GM19023 (cell line): ENCODE data around the gene CETN1.

Experiments used
- ATAC-seq: cut with Tn5 transposase; IDR thresholded peaks from one replicate; pipeline ENCODE4 v1.9.1; 2021; ENCODE audit warnings: mild to moderate bottlenecking, moderate library complexity; ENCODE audit not compliant: unreplicated experiment

Gene CETN1

DNA sequence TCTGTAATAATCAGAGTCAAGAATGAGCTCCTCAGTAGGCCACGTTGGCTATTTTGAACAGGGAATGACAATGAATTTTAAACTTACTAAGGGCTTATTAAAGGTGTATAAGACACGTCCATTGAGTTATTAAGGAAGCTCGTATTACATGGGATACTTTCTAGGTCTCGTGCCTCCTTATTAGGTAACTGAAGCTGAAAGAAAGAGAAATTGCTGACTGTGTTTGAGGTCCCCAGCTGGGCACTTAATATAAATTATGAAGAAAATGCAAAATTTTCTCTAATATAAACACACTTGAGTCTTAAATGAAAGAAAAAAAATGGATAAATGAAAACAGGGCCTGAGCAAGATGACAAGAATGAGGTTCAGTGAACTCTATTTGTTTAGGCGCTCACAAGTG is 38.4 kb downstream of the CETN1 start:
- ATAC-seq: no peak

DNA sequence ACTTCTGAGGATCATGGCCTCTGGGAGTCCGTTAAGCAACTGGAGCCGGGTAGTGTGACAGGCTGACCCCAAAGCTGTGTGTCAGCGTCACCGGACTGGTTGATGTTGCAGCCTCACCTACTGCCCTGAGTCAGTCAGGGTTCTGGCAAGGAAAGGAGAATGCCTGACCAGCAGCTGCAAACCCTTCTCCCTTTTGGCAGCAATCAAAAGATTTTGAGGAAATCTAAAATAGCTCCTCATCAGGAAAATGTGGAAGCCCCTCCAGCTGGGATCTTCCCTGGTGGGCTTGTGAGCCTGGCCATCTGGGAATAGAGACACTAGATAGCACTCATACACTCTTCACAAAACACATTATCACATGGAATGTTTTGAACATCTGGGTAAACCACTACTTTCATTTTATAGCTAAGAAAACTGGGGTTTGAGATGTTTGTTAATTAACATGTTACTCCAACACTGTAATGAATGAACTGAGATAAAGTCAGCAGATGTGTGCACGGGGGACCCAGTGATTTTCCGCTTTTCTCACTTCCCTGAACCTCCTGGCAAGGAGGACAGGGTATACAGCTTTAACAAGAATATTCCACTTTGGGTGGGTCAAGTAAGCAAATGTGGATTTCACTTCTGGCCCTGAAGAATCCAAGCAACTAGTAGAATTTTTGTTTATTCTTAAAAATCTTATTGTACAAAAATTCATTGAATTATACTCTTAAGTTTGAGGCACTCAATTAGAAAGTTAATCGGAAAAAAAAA is 41.3 kb downstream of the CETN1 start:
- no peak for ATAC-seq

DNA sequence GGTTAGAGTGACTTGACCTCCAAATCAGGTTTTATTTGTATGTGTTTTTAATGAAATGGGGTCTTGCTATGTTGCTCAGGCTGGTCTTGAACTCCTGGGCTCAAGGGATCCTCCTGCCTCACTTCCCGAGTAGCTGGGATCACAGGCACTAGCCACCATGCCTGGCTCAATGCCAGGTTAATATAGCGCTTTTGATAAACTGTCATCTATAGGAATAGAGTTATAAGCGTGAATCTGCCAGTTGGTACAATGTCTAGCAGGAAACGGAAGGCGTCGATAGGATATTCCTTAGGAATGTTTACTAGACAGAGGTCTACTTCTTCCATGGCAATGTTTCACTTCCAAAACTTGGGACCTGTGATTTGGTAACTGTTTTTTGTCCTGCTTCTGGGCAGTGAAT is 42.1 kb downstream of the CETN1 start:
- ATAC-seq: no peak

DNA sequence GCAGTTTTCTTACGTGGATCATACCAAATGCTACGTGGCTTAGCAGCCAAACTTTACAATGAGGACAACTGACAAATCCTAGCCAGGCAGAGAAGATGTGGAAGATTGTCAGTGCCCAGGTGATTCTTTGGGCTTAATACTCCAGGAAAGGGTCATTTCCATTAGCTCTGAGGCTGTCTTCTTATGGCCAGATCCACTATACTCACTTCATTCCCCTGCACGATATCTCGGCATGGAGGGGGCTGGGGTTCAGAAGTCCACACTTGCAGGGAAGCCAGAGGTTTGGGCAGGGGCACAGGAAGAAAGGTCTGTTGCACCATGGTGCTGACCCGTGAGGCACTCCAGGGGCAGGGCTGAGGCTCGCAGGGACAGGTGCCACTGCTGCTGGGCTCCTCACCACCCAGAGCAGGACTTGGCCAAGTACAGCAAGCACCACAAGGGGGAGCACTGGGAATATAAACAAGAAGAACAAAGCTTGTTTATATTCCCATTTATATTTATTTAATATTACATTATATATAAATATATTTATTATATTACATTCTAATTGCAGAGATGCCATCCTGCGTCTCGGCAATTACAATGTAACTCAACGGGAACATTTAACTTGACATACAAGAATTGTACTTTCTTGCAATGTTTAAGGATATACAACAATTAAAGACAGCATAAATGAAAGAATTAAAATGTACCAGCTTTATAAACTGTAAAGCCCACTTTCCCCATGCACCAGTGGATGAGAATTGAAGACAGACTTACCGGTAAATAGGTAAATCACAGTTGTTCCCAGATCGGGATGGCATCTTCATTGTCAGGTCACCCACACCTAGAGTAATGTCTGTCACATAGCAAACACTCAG is 43.8 kb downstream of the CETN1 start:
- ATAC-seq: no peak

DNA sequence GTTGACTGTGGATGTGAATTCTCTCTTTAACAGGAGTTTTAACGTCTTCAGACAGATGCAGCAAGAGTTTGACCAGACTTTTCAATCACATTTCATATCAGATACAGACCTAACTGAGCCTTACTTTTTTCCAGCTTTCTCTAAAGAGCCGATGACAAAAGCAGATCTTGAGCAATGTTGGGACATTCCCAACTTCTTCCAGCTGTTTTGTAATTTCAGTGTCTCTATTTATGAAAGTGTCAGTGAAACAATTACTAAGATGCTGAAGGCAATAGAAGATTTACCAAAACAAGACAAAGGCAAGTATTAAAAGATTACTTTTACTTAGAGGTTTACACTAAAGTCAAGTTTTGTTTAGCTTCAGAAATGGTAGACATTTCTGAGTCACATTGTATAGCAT is 47.1 kb downstream of the CETN1 start:
- no peak for ATAC-seq

DNA sequence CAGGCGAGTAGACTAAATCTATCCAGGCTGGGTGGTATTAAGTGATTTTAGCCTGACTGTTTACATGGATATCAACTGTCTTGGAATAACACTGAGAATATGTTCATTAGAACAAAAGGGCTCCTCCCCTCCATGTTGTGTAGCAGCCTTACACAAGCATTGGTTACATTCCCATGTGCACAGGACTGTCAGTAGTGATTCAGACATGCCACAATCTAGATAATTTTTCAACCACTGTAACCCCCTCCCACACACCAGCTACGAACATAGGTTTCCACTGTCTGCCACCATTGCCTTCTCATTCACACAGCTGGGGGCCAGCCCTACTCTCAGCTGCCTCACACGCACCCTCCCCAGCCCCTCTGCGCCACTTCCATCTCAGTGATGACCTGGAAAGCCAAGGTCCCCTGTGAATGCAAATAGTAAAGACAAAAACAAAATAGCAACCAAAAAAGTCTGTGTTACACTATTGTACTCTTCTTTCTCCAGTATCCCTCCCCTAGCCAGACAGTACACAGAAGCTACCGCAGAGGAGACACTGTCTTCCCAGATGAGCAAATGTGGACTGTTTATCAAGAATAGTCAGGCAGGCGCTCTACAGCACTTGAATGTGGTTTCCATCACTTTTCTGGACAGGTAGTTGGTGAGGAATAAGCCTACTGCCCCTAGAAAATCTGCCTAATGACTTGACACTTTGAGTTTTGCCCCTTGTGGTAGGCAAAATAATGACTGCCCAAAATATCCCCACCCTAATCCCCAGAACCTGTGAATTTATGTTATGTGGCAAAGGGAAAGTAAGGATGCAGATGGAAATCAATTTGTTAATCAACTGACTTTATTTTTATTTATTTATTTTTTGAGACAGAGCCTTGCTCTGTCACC is 49.3 kb downstream of the CETN1 start:
- no peak for ATAC-seq

DNA sequence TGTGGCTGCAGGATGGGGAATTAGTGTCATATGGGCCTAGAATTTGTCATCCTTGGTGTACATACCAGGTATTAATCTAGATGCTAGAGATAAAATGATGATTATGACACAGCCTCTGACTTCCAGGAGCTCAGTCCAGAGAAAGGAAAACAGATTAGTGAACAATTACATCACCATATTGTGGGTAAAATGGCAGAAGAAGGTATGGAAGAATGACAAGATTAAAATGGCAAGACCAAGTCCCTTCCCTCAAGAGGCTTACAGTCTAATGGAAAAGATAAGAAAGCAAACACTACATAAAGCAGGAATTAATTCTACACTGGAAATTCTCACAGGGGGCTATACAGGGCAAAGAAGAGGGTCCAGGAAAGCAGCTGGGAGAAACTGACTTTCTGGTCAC is 51.4 kb downstream of the CETN1 start:
- no peak for ATAC-seq
